Left renal cortex interstitium (tissue), 4 donors: ENCODE data around the gene ESPNL. TPM values are rescaled to one million over a fixed set of nuclear protein-coding genes. Genes with fewer than 3 reads are reported as not detected.
A peak's percentile ranks its signal among the peaks of the same experiment; 100 is the strongest.

Experiments used
- DNase-seq, 4 donors: peaks; one replicate each; pipeline ENCODE4 v3.0.0-alpha.2; 2013; ENCODE audit warnings: low read depth in 4 of 4, low spot score in 2 of 4, missing footprints in 1 of 4
- polyA plus RNA-seq, 4 donors: library from polyadenylated mRNA; unstranded; fragments of 120-200 nt; gene quantifications; one replicate each; pipeline ENCODE4 v1.2.1, GENCODE V29; 2013; ENCODE audit not compliant: insufficient read length in 4 of 4

The ESPNL gene
- polyA plus RNA-seq, 4 donors = 0.25 to 3.0 (median 2.1) TPM

DNA sequence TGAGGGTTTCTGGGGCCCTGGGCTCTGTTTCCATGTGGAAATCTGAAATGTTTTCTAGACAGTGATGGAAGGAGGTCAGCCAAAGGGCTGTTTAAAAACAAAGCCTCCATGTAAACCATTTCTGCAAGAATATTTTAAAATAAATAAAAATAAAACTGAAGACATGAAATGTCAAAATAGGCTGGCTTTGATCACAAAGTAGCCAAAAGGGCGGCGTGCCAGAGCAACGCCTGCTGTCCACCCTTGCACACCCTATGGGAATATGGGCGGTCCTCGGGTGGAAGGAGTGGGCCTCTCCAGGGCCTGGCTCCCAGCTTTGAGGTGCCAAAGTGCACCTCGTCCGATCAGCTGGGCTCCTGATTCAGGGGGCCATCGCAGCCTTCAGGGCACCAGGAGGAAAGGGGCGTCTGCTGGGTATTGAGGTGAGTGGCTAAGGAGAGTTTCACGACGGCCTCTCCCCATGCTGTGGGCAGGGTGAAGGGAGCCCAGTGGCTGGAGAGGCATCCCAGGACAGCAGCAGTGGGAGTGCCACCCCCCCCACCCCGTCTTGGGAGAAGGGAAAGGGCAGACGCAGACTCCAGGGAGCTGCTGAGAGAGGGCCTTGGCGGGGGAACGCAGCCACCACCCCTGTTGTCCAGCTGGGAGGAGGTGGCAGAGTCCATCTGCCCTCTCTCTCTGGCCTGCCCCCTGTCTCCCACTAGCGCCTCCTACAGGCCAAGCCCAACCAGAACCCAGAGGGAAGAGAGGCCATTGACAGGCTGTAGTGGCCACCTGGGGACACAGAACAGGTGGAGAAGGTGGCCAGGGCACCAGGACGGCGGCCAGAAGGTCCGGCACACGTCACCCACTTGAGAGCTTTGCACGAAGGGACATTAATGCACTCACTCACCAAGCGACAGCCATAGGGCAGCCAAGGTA lies 52.9 kb downstream of the ESPNL start:
- DNase-seq = no peak

DNA sequence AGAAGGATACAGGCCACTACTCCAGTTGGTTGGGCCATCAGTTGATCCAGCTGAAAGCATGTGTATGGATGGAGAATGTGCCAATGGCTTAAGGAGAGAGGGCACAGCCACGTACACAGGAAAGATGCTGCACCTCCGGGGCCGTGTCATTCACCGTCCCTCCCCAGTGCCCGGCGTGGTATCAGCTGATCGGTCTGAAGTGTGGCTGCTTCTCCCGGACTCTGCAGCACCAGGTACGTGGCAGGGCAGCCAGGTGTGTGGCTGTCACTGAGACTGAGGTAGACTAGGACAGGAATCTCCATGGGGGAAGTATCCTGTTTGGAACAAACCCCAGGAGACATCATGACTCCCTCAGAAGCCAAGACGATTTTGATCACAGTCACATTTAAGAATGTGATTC lies 54.4 kb downstream of the ESPNL start:
- DNase-seq = no peak

- peak; percentile 65 to 87 (median 78) for DNase-seq
These were observed 55.1 kb downstream of the ESPNL start for GRCh38 chr2:238155051-238155760.

DNA sequence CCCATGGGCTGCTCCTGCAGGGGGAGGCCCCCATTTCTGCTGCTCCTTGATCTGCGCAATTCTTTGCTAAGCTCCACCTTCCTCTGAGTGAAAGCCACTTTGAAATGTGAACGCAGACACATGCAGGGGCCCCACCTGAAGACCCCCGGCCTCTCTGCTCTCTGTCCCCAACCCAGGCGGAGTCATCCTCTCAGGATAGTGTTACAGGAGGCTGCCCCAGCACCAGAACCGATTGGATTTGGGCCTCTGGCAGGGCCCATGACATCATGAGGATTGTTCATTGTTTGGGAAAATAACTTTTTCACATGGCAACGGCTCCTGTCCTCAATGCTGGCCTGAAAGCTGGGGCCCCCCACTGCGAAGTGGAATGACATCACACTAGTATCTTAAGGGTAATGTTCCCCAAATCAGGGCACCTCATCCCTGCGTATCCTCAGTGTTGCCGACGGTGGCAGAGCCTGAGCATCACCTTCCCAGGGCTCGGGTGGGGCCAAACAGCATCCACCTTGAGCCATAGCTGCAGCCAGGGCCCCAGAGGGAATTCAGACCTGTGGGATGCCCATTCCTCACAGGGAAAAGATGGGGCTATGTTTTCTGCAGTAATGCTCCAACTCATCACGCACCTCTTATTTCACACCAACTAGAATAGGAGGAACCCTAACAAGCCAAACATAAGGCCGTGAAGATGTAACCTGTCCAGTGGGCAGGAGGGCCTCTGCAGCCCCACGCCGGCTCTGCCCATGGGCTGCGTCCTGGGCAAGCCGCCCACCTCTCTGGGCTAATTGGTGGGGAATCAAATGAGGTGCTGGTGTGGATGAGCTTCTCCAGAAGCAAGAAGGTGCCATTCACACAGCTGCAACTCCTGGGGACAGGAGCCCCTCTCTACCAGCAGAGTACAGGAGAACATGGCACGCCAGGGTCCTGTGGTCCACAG lies 55.9 kb downstream of the ESPNL start:
- no peak for DNase-seq

DNA sequence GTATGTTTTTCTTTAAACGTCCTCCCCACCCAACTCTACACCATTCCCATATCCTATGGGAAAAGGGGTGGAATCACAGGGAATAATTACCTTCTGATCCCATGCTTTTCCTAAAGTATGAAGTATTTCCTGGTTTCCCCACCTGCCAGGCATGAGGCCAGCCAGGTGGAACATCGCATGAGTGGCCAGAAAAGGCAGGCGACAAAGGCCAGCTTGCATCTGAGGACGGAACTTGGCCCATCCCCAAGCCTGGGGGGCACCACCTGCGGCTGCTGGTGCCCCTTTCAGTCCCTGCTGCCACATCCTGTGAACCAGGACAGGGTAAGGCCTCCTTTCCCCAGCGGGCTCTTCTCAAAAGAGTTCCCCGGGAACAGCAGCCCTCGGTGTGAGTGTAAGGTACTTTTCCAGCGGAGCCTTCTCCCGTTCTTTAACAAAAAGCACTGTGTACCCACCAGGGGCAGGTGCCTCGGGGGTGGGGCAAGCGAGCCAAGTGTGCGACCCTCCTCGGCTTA lies 57.4 kb downstream of the ESPNL start:
- no peak for DNase-seq

- no peak for DNase-seq
These were observed 57.9 kb downstream of the ESPNL start for GRCh38 chr2:238158018-238158508.

DNA sequence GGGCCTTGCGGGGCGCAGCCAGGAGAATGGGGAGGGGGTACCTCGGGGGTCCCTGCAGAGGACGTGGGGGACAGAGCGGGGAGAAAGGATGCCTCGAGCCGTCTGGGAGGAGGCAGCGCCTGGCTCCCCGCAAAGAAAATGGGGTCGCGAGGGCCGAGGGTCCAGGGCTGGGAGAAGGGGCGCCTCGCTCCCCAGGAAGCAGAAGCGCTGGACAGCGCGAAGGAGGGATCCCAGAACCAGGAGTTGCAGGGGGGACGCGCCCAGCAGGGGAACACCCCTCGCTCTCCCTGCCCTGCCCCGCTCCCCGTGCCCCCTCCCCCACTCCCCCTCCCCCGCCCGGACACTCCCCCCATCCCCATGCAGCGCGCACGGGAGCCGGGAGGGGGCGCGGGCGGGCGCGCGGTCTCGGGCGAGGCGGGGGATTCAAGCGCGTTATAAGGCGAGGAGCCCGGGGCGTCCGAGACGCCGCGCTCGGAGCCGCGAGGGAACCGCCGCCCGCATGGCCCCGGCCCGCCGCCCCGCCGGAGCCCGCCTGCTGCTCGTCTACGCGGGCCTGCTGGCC lies 58.5 kb downstream of the ESPNL start, which contains the start of gene ERFE:
Gene ERFE (plus strand): TSS at position 462 of the 562 bp plus-strand sequence. CDS start 38 bp downstream, at position 500.
- DNase-seq = no peak

- DNase-seq = no peak
These were observed 59.0 kb downstream of the ESPNL start for GRCh38 chr2:238159071-238159539.

DNA sequence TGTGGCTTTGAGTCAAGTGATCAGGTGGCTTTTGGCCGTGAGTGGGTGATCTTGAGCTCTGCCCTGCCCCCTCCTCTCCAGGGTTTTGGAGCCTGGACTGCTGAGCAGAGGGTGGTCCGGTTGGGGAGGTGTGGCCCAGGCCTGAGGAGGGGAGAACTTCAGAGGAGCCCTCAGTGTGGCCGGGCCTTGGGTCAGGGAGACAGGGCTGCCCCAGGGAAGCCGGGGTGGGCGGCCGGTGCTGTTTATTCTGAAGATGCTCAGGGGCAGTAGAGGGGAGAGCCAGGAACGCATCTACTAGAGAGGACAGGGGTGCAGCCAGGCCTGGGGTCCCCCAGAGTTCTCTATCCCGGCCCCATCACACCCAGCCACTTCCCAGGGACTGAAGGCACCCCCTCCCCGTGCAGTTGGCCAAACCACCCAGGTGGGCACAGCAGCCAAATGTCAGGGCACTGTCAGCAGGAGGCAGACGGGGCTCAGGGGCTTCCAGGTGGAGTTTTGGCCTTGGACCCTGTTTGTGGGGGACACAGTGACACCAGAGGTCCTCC lies 59.6 kb downstream of the ESPNL start:
- DNase-seq = no peak

GRCh38 chr2:238160206-238161129 lies 60.3 kb downstream of the ESPNL start:
- no peak for DNase-seq

- no peak for DNase-seq
These were observed 61.3 kb downstream of the ESPNL start for GRCh38 chr2:238161291-238162051.

- no peak for DNase-seq
These were observed 62.2 kb downstream of the ESPNL start for GRCh38 chr2:238162251-238162845.

DNA sequence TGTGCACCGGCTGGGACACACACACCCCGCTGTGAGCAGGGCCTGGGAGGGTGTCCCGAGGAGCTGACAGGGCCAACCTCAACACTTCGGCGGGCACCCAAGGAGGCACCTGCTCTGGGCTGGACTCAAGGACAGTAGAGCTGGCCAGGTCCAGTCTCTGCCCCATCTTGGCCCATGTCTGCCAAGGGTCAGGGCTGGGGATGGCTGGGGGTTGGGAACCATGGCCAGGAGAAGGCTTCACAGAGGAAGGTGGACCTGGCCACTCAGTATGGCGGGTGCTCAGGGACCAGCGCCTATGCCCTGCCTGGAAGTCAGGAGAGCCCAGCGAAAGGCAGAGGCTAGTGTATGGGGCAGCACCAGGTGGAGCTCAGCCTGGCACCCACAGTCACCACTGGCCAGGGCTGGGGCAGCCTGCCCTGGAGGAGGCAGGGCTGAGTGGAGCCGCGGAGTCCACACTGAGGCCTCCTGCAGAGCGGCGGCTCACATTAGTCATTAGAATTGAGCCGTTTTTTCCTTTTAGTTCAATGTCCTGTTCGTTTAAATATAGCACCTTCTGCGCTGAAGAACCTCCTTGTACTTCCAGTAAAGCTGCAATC lies 62.8 kb downstream of the ESPNL start:
- no peak for DNase-seq

GRCh38 chr2:238163481-238164198 lies 63.5 kb downstream of the ESPNL start:
- no peak for DNase-seq

DNA sequence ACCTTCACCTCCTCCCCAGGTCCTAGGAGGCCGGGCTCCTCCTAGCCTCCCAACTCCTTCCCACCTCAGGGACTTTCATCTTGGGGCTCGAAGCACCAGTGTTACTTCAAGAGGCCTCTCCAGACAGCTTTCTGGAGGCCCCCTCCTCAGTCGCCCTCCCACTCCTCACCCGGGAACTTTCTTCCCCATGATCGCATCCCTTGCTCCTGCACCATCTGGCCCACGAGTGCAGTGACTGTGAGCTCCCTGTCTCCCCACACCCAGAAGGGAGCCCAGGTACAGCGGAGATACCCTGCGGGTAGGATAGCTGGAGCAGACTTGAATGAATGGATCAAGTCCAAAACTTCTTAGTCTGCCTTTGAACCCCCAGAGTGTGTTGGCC lies 64.8 kb downstream of the ESPNL start:
- DNase-seq = no peak

- no peak for DNase-seq
These were observed 65.3 kb downstream of the ESPNL start for GRCh38 chr2:238165288-238165921.
